Fibroblast of skin of left biceps (primary cell): ENCODE data around the gene GRP.

ENCODE experiments used
- DNase-seq, 2 experiments: peaks; one replicate each; pipeline ENCODE4 v3.0.0-alpha.2; 2013; ENCODE audit warnings: low read depth in 2 of 2

The GRP gene

DNA sequence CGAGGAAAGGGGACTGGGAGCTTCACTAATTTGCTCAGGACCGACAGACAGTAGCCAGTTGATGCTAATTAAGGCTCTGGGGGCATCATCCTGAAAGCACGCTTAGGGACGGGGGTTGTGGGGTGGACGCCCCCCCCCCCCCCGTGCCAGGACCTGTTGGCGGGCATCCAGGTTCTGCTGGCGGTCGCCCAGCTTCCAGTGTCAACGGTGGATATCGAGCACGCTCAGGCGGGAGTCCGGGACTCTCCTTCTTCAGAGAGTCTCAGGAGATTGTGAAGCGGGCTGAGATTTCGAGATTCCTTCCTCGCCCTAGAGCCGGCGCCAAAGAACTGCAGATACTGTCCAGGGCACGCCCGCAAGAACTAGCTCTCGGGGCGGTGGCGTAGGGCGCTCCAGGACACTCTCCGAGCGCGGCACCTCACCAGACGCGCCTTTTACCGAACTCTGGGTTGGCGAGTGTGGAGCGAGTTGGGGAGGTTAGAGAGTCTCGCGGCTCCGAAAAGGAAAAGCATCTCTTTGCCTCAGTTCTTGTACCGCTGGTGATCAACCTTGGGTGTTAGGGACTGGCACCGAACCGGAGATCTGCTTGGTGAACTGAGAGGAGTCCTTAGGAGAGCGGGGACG is 47.7 kb downstream of the GRP start:
- no peak for DNase-seq

DNA sequence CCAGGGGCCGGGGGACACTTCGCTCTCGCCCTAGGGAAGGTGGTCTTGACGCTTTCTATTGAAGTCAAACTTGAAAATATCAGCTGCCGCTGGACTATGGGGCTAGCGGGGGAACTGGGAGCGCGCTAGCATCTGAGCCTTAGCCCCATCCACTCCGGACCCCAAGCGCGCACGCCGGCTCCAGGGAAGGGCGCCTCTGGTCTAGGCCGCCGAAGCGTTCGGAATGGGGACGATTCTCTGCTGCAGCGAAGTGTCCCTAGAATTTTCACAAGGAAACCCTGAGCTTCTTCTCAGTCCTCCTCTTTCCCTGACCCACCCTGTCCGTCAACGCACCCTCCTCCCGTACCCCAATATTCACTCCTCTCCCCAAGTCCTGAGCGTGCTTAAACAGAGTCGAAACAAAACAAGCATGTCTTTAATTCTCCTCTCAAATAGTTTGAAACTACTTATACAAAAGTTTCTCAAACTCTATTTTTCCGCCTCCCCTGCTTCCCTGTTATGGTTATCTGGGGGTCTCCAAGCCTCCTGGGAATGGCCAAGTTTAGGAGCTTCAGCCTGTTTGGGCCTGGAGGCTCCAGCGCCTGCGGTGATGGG is 48.3 kb downstream of the GRP start:
- DNase-seq, result no peak

DNA sequence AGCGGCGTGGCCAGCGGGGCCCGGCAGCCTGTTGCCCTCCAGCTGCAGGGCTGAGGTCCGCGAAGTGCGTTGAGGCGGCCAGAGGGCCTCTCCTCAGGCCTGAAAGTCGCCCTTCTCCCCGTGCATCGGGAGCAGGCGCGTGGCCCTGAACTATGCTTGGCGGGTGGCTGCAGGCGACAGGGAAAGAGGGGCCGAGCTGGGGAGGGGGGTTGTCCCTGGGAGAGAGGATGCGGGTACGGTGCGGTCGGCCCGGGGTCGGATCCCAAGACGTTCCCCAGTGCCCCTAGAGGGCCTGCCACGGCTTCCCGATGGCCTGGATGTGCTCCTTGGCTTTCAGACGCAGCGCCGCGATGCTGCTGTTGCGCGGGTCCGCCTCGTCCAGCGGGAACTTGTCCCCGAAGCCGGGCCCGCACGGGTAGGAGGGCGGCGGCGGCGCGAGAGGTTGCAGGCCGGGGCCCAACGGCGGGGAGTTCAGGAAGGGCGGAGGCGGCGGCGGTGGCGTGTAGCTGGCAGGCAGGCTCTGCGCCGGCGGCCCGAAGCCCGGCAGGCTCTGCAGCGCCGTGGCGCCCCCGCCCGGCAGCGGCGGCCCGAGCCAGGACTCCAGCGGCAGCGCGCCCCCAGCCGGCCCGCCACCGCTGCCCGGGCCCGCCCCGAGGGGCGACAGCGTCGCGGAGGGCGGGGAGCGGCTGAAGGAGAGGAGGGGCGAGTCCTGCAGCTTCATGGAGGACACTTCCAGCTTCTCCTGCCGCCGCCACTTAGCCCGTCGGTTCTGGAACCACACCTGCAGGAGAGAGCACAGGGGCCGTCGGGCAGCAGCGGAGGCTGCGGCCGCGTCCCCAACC is 49.0 kb downstream of the GRP start:
- DNase-seq, result no peak

DNA sequence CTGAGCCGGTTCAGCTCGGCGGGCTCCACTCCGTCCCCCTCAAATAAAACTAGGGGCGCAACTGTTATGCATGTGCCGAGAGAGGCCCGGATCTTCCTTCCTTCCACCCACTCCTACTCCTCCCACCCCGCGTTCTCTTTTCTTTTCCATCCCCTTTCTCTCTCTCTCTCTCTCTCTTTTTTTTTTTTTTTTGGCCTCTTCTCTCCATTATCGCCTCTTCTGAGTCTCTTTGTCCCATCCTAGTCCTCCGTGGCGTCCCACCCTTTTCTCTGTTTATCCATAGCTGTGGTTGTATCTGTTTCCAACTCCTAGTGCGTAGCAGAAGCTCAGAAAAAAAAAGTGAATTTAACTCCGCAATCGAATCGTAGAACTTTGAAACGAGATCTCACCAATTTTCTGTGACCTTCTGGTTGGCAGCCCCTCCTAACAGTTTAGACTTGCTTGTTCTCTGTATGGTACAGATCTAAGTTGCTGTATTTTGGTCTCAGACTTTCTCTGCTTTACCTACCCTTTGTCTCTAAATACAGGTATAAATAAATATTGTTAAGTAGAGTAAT is 49.7 kb downstream of the GRP start:
- no peak for DNase-seq

DNA sequence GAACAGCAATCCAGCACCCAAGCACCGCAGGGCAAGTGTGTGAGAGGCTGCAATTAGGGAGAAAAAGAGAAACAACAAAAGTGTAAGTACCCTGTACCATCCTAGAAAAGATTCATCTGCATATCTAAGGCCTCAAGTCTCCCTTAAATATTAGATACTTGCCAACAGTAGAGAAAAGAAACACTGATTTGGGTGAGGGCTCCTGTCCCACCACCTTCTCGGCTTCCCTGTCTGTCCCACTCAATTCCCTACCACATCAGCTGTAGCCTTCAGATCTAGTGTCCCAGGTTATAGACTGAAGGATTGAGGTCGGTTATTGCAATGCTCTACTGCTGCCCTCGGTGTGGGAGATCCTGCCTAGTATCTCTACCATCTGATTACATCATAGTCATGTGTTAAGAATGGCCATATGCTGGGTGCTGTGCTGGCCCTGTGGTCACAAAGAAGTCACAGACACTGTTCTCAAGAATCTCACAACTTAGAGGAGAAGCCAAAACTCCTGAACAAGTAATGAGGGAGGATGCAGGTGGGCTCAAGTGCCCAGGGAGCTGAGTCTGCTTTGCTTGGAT is 50.8 kb downstream of the GRP start:
- no peak for DNase-seq

DNA sequence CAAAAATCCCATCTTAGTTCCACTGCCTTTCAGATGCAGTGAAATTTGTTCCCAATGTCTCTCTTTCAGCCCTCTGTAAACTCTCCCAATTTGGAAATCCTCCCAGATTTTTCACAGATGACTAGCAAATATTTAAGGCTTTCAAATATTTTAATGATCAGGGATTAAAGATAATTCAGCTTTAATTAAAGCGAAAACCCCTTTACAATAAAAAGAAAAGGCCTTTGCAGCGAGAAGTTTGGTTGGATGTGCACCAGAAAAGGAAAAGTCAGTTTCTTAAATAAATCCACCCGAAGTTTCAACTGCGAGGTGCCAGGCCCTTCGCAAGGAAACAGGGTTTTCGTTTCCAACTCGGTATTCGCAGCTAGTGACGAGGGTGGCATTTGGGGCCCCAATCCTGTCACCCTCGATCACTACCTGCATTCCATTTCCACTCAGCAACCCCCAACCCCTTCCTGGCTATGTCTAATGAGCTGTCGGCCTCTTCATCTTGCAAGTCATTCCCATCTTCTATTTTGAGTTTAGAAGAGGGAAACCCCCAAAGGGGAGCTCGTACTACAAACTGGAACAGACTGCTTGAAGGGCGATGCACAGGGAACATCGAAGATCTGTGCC is 51.8 kb downstream of the GRP start:
- no peak for DNase-seq

DNA sequence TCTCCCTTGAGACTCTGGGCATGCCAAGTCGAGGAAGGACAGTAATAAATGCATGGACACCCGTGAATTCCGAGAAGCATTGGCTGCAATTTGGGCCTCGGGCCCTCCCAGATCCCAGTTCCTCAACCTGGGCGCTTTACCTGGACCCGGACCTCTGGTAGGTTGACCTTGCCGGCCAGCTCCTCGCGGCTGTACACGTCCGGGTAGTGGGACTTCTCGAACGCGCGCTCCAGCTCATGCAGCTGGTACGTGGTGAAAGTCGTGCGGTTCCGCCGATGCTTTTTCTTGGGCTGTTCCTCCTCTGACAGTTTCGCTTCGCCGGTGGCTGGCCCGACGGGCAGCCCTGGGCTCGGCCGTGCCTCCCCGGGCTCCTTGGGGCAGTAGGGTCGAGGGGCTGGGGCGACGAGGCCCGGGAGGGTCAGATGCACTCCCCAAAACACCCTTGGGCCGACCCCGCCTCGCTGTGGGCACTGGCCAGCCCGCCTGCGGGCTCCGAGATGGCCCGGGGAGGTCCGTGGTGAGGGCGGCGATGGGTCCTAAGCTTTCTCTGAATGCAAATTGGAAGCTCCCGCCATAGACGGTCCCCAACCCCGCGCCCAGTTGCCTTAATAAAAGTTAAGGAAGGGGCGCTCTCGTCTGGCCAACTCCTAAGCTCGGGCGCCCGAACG is 52.4 kb downstream of the GRP start:
- DNase-seq, result no peak

DNA sequence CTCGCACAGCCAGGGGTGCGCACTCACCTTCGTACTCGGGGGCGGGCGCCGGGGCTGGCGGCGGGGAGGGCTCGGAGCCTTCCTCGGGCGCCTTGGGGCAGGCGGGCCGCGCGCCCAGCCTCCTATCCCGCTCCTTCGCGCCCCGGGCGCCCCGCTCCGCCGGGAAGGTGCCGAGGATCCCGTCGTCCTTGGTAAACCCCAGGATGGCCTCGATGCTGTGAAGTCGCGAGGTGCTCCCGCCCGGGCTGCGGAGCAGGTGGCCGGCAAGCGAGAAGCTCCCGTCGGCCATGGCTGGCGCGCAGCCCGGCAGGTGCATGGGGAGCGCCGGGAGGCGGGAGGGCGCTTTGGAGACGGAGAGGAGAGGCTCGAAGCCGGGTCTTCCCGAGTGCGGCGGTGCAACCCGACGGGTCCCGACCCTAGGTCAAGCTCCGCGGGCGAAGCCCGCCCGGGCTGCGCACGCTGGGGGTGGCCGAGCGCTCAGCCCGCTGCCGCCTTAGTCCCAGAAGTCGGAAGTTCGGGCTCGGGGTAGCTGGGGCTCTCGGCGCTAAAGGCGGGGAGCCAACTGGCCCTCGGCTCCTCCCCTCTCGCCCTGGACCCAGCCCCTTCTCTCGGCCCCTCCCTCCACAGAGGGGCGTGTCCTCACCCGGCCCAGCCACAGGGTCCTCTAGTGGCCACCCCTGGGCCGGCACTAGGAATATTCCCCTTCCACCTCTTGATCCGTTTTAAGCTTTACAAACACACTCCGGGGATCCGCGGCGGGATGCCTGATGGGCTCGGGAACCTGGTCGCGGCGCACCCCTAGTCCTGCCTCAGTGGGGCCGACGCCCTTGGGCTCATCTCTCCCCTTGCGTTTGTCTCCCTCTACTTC is 53.2 kb downstream of the GRP start, which contains the start of gene RAX:
Gene RAX (minus strand): TSS at position 564 of the 868 bp plus-strand sequence. CDS start 248 bp downstream, at position 316.
- no peak for DNase-seq

DNA sequence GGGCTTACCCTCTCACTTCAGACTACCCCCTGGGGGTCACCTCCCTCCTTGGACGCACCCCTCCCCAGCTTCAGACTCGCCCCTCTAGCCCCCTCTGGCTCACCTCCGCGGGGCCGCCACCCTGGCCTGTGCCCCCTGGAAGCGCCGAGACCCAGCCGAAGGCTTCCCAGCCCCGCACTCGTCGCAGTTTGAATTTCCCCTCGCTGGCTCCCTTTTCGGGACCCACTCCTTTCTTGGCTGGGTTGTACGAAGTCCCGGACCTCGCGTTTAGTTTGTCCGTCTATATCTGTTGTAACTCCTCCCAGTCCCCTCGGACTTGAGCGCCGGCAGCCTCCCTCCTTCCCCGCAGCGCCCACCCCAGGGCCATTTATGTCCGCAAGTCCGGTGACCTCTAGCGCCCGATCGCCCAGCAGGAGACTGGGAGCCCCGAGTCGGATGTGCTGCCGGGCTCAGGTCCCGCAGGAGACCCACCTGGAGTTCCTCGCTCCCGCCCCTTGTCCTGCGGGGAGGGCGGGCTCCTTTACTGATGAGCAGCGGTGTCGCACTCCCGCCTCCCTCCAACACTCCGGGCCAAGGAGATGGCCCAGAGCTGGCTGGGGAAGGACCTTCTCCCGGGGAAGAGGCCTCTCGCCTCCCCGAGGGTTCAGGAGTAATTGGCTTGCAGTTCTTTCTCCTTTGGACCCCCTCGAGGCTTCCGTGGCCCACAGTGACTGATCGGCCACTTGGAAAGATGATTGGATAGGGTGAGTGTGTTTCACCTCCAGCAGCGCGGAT is 54.0 kb downstream of the GRP start:
- DNase-seq, result no peak

DNA sequence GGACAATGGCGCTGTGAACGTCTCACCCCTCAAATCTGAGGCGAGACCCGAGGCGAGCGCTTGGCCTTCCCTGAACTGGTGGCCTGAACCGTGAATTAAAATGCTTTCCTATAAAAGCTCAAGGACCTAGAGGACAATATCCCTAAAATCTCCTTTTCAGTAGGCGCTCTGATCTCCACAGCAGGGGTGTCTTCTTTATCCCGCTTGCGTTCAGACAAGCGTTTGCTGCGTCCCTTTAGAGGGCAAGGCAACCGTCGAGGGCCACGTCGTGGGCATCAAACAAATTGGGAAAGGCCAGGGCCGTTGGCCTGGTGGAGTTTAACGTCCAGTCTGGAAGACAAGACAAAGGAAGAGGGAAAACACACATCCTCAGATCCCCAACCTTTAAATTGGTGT is 54.6 kb downstream of the GRP start:
- DNase-seq, result no peak

DNA sequence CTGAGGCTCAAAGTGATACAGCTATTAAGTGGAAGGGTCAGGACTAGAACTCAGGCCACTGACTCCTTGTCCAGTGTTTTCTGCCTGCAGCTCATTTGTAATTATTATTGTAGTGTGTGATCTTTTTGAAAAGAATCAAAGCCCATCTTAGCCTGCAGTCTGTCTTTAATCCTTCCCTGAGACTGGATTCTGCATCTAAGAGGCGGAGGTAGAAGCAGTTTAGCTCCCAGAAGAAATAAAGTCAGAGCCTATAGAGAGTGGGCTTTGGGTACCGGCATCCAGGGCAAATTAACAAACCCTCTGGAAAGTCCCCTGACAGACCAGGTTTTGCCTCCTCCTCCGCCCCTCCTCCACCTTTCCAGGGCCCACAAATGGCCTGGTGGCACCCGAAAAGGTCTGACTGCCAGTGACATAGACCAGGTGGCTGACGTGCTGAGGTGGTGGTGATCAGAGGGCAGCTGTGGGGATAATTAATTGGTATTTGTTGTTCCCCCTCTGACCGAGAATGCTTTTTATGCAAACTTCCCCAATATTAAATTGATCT is 55.5 kb downstream of the GRP start:
- no peak for DNase-seq

DNA sequence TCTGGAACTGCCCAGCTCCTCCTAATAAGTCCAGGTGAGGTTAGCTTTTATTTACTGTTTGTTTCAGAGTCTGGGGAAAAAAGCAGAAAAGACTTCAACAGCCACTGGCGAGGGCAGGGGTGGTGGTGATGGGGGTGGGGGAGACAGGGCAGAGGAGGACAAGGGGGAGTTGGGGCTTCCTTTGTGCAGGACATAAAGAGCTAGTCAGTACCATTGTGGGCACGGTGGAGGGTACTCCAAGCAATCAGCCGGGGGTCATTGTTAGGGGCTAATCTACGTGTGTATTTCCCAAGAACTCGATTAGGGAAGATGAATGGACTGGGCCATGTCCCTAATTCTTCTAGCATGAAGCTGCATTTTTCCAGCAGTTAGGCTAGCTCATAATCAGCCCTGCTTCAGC is 56.1 kb downstream of the GRP start:
- DNase-seq, result no peak

DNA sequence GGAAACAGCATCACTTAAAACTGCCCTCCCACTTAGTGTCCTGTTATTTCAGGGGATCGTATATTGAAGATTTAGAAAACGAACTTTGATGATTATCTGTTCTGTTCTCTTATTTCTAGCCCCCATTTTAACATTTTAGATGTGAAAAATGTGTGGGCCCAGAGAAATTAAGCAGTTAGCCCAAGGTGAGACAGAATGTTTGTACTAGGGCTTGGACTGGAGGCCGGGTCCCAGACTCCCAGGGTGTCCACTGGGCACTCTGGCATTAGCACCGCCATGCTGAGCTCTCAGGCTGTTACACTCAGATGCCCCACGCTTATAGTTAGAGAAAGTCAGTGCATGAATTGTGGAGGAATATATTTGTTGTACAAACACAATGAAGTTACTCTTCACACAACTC is 58.8 kb downstream of the GRP start:
- no peak for DNase-seq

DNA sequence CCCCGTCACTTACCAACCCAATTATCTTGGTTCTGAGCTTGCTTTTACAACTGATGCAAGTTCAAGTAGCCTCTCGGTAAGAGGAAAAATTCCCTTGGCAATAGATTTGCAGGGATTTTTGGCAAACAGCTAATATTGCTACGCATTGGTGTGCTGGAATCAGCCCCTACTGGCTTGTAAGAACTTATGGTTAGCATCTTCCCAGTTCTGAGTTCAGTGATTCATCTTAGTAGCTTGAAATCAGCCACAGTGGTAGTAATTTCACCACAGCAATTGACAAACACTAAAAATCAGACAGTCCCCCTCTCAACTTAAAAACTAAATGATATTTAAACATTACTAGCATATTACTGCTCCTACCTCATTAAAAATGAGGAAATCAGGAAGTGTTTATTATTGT is 59.2 kb downstream of the GRP start:
- DNase-seq, result no peak

DNA sequence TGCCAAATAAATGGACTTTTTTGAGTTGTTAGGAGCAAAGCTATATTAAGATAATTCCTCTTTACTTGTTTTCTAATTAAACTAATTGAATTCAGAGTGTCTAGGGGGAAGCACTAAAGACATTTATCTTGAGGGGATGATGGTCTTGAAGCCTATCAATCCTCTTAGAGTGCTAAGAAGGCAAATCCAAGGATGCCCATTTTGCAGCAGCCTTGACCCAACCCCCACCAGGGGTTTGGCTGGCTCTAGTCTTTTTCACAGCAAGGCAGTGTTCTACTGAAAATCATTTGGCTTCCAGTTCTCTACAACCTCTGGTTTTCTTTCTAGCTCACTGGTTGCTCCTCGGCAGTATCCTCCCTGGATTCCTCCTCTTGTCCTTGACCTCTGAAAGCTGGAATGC is 59.8 kb downstream of the GRP start:
- DNase-seq, result no peak
